NT2/D1 (cell line): ENCODE data around the gene TMEM240.
A peak's percentile ranks its signal among the peaks of the same experiment; 100 is the strongest.

ENCODE experiments used
- DNase-seq: peaks from one replicate; pipeline ENCODE4 v3.0.0-alpha.2; 2011; ENCODE audit warnings: low read depth, low spot score
- H3K27me3 ChIP-seq: 2 replicates; pipeline ENCODE4 v1.6.0; 2011; ENCODE audit warnings: mild to moderate bottlenecking; ENCODE audit not compliant: insufficient read length, insufficient read depth
- H3K36me3 ChIP-seq: 2 replicates; pipeline ENCODE4 v1.6.1; 2011; ENCODE audit warnings: mild to moderate bottlenecking, low read length, mixed read lengths; ENCODE audit not compliant: insufficient read depth, insufficient read length
- H3K4me1 ChIP-seq: 2 replicates; pipeline ENCODE4 v1.5.1; 2011; ENCODE audit not compliant: insufficient read depth, insufficient read length
- H3K4me3 ChIP-seq: 2 replicates; pipeline ENCODE4 v1.5.1; 2011; ENCODE audit warnings: low read depth; ENCODE audit not compliant: insufficient read length
- H3K9ac ChIP-seq: 2 replicates; pipeline ENCODE4 v1.6.0; 2011; ENCODE audit warnings: low read depth; ENCODE audit not compliant: insufficient read length
- H3K9me3 ChIP-seq: 2 replicates; pipeline ENCODE4 v1.5.1; 2011; ENCODE audit warnings: mild to moderate bottlenecking, low read length; ENCODE audit not compliant: insufficient read depth
- SUZ12 ChIP-seq: IDR thresholded peaks from 2 replicates; pipeline ENCODE4 v1.6.1; 2011; ENCODE audit not compliant: insufficient read length, insufficient read depth; ENCODE audit errors: extremely low read depth
- YY1 ChIP-seq: IDR thresholded peaks from 2 replicates; pipeline ENCODE4 v1.6.1; 2011; ENCODE audit not compliant: insufficient read length, insufficient read depth
- ZNF274 ChIP-seq: IDR thresholded peaks from 2 replicates; pipeline ENCODE4 v1.6.1; 2011; ENCODE audit warnings: mild to moderate bottlenecking, low read depth, low read length

The TMEM240 gene

GRCh38 chr1:1573843-1574720 is 33.7 kb upstream of the TMEM240 start:
- peak overlapping the region; percentile 96 for H3K4me3 ChIP-seq
- peak overlapping the region; percentile 98 for H3K9ac ChIP-seq
- H3K36me3 ChIP-seq = peaks cover 30% of the 10 kb centered on the region
- no peaks in the 10 kb centered on the region for H3K4me1 ChIP-seq
- peak; percentile 20 for DNase-seq
- TF ChIP-seq YY1 (peak; percentile 72), ZNF274 (no peak)
- no peaks in the 10 kb centered on the region for H3K27me3 ChIP-seq
- no peaks in the 10 kb centered on the region for H3K9me3 ChIP-seq

- TF ChIP-seq YY1 (no peak), SUZ12 (no peak), ZNF274 (no peak)
- no peaks in the 10 kb centered on the region for H3K27me3 ChIP-seq
- DNase-seq = no peak
- H3K36me3 ChIP-seq = peaks cover 53% of the 10 kb centered on the region
- peak overlapping the region; percentile 32 for H3K9ac ChIP-seq
- H3K4me3 ChIP-seq = no peak overlapping the region
- H3K4me1 ChIP-seq = peaks cover 10% of the 10 kb centered on the region
- H3K9me3 ChIP-seq = no peaks in the 10 kb centered on the region
Measured at GRCh38 chr1:1569341-1569740, 28.9 kb upstream of the TMEM240 start.

GRCh38 chr1:1567891-1568291 is 27.5 kb upstream of the TMEM240 start:
- H3K4me1 ChIP-seq = peaks cover 11% of the 10 kb centered on the region
- H3K9me3 ChIP-seq = no peaks in the 10 kb centered on the region
- peak; percentile 13 for DNase-seq
- no peak overlapping the region for H3K4me3 ChIP-seq
- H3K27me3 ChIP-seq = no peaks in the 10 kb centered on the region
- TF ChIP-seq SUZ12 (no peak), ZNF274 (no peak)
- H3K9ac ChIP-seq = no peak overlapping the region
- H3K36me3 ChIP-seq = peaks cover 61% of the 10 kb centered on the region

GRCh38 chr1:1567152-1567875 is 26.9 kb upstream of the TMEM240 start:
- no peak overlapping the region for H3K4me3 ChIP-seq
- H3K9ac ChIP-seq = peak overlapping the region; percentile 64
- TF ChIP-seq ZNF274 = no peak
- TF ChIP-seq SUZ12 = no peak
- no peak for TF ChIP-seq YY1
- H3K36me3 ChIP-seq = peaks cover 63% of the 10 kb centered on the region
- no peak for DNase-seq
- peaks cover 11% of the 10 kb centered on the region for H3K4me1 ChIP-seq
- no peaks in the 10 kb centered on the region for H3K9me3 ChIP-seq
- H3K27me3 ChIP-seq = no peaks in the 10 kb centered on the region

GRCh38 chr1:1565340-1565739 is 24.9 kb upstream of the TMEM240 start:
- no peak overlapping the region for H3K9ac ChIP-seq
- DNase-seq = no peak
- no peaks in the 10 kb centered on the region for H3K9me3 ChIP-seq
- TF ChIP-seq SUZ12 (no peak), ZNF274 (no peak), YY1 (no peak)
- H3K27me3 ChIP-seq = no peaks in the 10 kb centered on the region
- H3K36me3 ChIP-seq = peaks cover 70% of the 10 kb centered on the region
- peaks cover 11% of the 10 kb centered on the region for H3K4me1 ChIP-seq
- no peak overlapping the region for H3K4me3 ChIP-seq

- H3K4me1 ChIP-seq = peaks cover 11% of the 10 kb centered on the region
- H3K4me3 ChIP-seq = no peak overlapping the region
- H3K36me3 ChIP-seq = peaks cover 70% of the 10 kb centered on the region
- TF ChIP-seq YY1 (no peak), SUZ12 (no peak), ZNF274 (no peak)
- no peak overlapping the region for H3K9ac ChIP-seq
- no peaks in the 10 kb centered on the region for H3K27me3 ChIP-seq
- DNase-seq = no peak
- no peaks in the 10 kb centered on the region for H3K9me3 ChIP-seq
Measured at GRCh38 chr1:1564268-1564667, 23.8 kb upstream of the TMEM240 start.

- no peaks in the 10 kb centered on the region for H3K9me3 ChIP-seq
- no peak overlapping the region for H3K4me3 ChIP-seq
- DNase-seq = no peak
- H3K4me1 ChIP-seq = peaks cover 11% of the 10 kb centered on the region
- peaks cover 72% of the 10 kb centered on the region for H3K36me3 ChIP-seq
- H3K27me3 ChIP-seq = no peaks in the 10 kb centered on the region
- H3K9ac ChIP-seq = no peak overlapping the region
- TF ChIP-seq SUZ12 = no peak
- no peak for TF ChIP-seq ZNF274
- TF ChIP-seq YY1 = no peak
Measured at GRCh38 chr1:1563688-1564087, 23.3 kb upstream of the TMEM240 start.
